ENCODE results near the gene CFAP92. TPM values are rescaled to one million over a fixed set of nuclear protein-coding genes. Genes with fewer than 3 reads are reported as not detected.
A peak's percentile ranks its signal among the peaks of the same experiment; 100 is the strongest.

CFAP92 gene
- total RNA-seq, 1 donor from 2014 or later = 8.7 TPM

GRCh38 chr3:129016356-129016719 lies 22.5 kb upstream of the CFAP92 start:
- no peak for DNase-seq (ENCODE audit: low read depth, low spot score)
- TF ChIP-seq CTCF (conservative IDR thresholded peaks at IDR 0.05) = no peak
- H3K4me3 Mint-ChIP-seq = no peak overlapping the region
- H3K36me3 Mint-ChIP-seq (ENCODE audit: low read depth) = peaks cover 2% of the 10 kb centered on the region
- no peaks in the 10 kb centered on the region for H3K27me3 Mint-ChIP-seq (ENCODE audit: low read depth)
- H3K4me1 Mint-ChIP-seq = peaks cover 27% of the 10 kb centered on the region
- no peak overlapping the region for H3K27ac Mint-ChIP-seq (ENCODE audit: unreplicated experiment)
- no peaks in the 10 kb centered on the region for H3K9me3 Mint-ChIP-seq

GRCh38 chr3:129015388-129016105 lies 21.7 kb upstream of the CFAP92 start:
- no peak for TF ChIP-seq CTCF (conservative IDR thresholded peaks at IDR 0.05)
- H3K4me1 Mint-ChIP-seq = peaks cover 32% of the 10 kb centered on the region
- H3K27me3 Mint-ChIP-seq (ENCODE audit: low read depth) = no peaks in the 10 kb centered on the region
- no peak overlapping the region for H3K4me3 Mint-ChIP-seq
- H3K36me3 Mint-ChIP-seq (ENCODE audit: low read depth) = peaks cover 2% of the 10 kb centered on the region
- H3K9me3 Mint-ChIP-seq = no peaks in the 10 kb centered on the region
- no peak overlapping the region for H3K27ac Mint-ChIP-seq (ENCODE audit: unreplicated experiment)
- no peak for DNase-seq (ENCODE audit: low read depth, low spot score)

GRCh38 chr3:129014793-129015345 lies 21.0 kb upstream of the CFAP92 start:
- no peak for DNase-seq (ENCODE audit: low read depth, low spot score)
- no peak for TF ChIP-seq CTCF (conservative IDR thresholded peaks at IDR 0.05)
- Mint-ChIP-seq H3K36me3 (ENCODE audit: low read depth) (peaks cover 2% of the 10 kb centered on the region), H3K27ac (ENCODE audit: unreplicated experiment) (peak overlapping the region; percentile 90), H3K9me3 (no peaks in the 10 kb centered on the region), H3K4me1 (peaks cover 35% of the 10 kb centered on the region), H3K27me3 (ENCODE audit: low read depth) (no peaks in the 10 kb centered on the region), H3K4me3 (no peak overlapping the region)

- DNase-seq (ENCODE audit: low read depth, low spot score) = no peak
- Mint-ChIP-seq H3K27ac (ENCODE audit: unreplicated experiment) (no peak overlapping the region), H3K4me3 (no peak overlapping the region), H3K27me3 (ENCODE audit: low read depth) (no peaks in the 10 kb centered on the region), H3K4me1 (peaks cover 35% of the 10 kb centered on the region), H3K36me3 (ENCODE audit: low read depth) (peaks cover 2% of the 10 kb centered on the region), H3K9me3 (no peaks in the 10 kb centered on the region)
- no peak for TF ChIP-seq CTCF (conservative IDR thresholded peaks at IDR 0.05)
These were observed 20.3 kb upstream of the CFAP92 start for GRCh38 chr3:129014148-129014547.

- peaks cover 35% of the 10 kb centered on the region for H3K4me1 Mint-ChIP-seq
- DNase-seq (ENCODE audit: low read depth, low spot score) = no peak
- H3K4me3 Mint-ChIP-seq = no peak overlapping the region
- H3K36me3 Mint-ChIP-seq (ENCODE audit: low read depth) = peaks cover 2% of the 10 kb centered on the region
- H3K27ac Mint-ChIP-seq (ENCODE audit: unreplicated experiment) = no peak overlapping the region
- H3K27me3 Mint-ChIP-seq (ENCODE audit: low read depth) = no peaks in the 10 kb centered on the region
- TF ChIP-seq CTCF (conservative IDR thresholded peaks at IDR 0.05) = no peak
- H3K9me3 Mint-ChIP-seq = no peaks in the 10 kb centered on the region
These were observed 19.6 kb upstream of the CFAP92 start for GRCh38 chr3:129013491-129013891.
